ENCODE results near the gene IL13RA1.

GRCh38 chrX:118839334-118839958, 112.0 kb downstream of the IL13RA1 start:
- TF ChIP-seq CTCF (conservative IDR thresholded peaks at IDR 0.05; ENCODE audit: low read depth, low read length) (peak; percentile 67), EZH2phosphoT487 (IDR thresholded peaks at IDR 0.05; ENCODE audit: borderline replicate concordance, low read length) (no peak), EZH2 (IDR thresholded peaks at IDR 0.05; ENCODE audit: low read length, unreplicated experiment) (no peak)

Data from PC-3 (cell line).